Hepatocyte (in vitro differentiated cells): ENCODE results near the gene PCBP3. TPM values are rescaled to one million over a fixed set of nuclear protein-coding genes. Genes with fewer than 3 reads are reported as not detected.

Source experiments
- DNase-seq: peaks from one replicate; pipeline ENCODE4 v3.0.0-alpha.2; 2016; ENCODE audit warnings: low spot score
- H2AFZ ChIP-seq: fragments of 200-600 bp; sonication (generic); 2 replicates; pipeline ENCODE4 v1.6.0; 2016; ENCODE audit warnings: antibody characterized with exemption, mild to moderate bottlenecking
- H3K27ac ChIP-seq: fragments of 200-600 bp; sonication (generic); 2 replicates; pipeline ENCODE4 v1.5.1; 2016; ENCODE audit warnings: mild to moderate bottlenecking
- H3K27me3 ChIP-seq: fragments of 200-600 bp; sonication (generic); 2 replicates; pipeline ENCODE4 v1.6.1; 2016
- H3K36me3 ChIP-seq: fragments of 200-600 bp; sonication (generic); replicated peaks from 2 replicates; pipeline ENCODE4 v1.5.1; 2016; ENCODE audit warnings: low read depth; ENCODE audit not compliant: insufficient read depth
- H3K4me1 ChIP-seq: fragments of 200-600 bp; sonication (generic); 2 replicates; pipeline ENCODE4 v1.5.1; 2016; ENCODE audit warnings: mild to moderate bottlenecking, moderate library complexity; ENCODE audit not compliant: insufficient read depth
- H3K4me2 ChIP-seq: fragments of 200-600 bp; sonication (generic); 2 replicates; pipeline ENCODE4 v1.6.0; 2016
- H3K4me3 ChIP-seq: fragments of 200-600 bp; sonication (generic); 2 replicates; pipeline ENCODE4 v1.5.1; 2016; ENCODE audit warnings: mild to moderate bottlenecking
- H3K79me2 ChIP-seq: fragments of 200-600 bp; sonication (generic); 2 replicates; pipeline ENCODE4 v1.6.0; 2017; ENCODE audit warnings: mild to moderate bottlenecking
- H3K9me2 ChIP-seq: fragments of 200-600 bp; sonication (generic); replicated peaks from 2 replicates; pipeline ENCODE4 v1.6.0; 2017; ENCODE audit warnings: mild to moderate bottlenecking; ENCODE audit not compliant: insufficient read depth
- H3K9me3 ChIP-seq: fragments of 200-600 bp; sonication (generic); 2 replicates; pipeline ENCODE4 v1.5.1; 2016; ENCODE audit warnings: low read depth, mild to moderate bottlenecking
- H4K20me1 ChIP-seq: fragments of 200-600 bp; sonication (generic); 2 replicates; pipeline ENCODE4 v1.6.0; 2016; ENCODE audit warnings: mild to moderate bottlenecking; ENCODE audit not compliant: insufficient read depth, poor library complexity, severe bottlenecking
- CTCF ChIP-seq: fragments of 200-600 bp; sonication (generic); IDR thresholded peaks from 2 replicates; pipeline ENCODE4 v1.5.1; 2016; ENCODE audit warnings: antibody characterized with exemption, mild to moderate bottlenecking; ENCODE audit not compliant: poor library complexity
- EZH2 ChIP-seq: fragments of 200-600 bp; sonication (generic); IDR thresholded peaks from 2 replicates; pipeline ENCODE4 v1.6.1; 2016; ENCODE audit warnings: antibody characterized with exemption, mild to moderate bottlenecking, borderline replicate concordance
- EZH2phosphoT487 ChIP-seq: fragments of 200-600 bp; sonication (generic); IDR thresholded peaks from one replicate; pipeline ENCODE4 v1.6.1; 2018; ENCODE audit warnings: antibody characterized with exemption, mild to moderate bottlenecking, low read depth, moderate library complexity; ENCODE audit not compliant: unreplicated experiment, severe bottlenecking
- WGBS: methylation state at CpG from one replicate; pipeline ENCODE4 v1.1.6; 2016; ENCODE audit warnings: low lambda C conversion rate; ENCODE audit errors: missing lambda C conversion rate; 5-methylcytosine and 5-hydroxymethylcytosine counted together
- polyA plus RNA-seq: library from polyadenylated mRNA; unstranded; fragments of >200 nt; fragmentation: Nextera tagmentation; extraction: Ambion mirVana; gene quantifications from 2 replicates; pipeline ENCODE4 v1.2.1, GENCODE V29; 2016
- total RNA-seq: library from RNA; depleted of rRNA; stranded (reverse); fragments of >200 nt; gene quantifications from 2 replicates; pipeline ENCODE4 v1.2.3, GENCODE V29; 2014

PCBP3 gene
- total and polyA plus RNA-seq, 2 experiments from 2014 or later = 3.1 to 8.8 TPM

GRCh38 chr21:45898781-45899180 lies 255.3 kb downstream of the PCBP3 start:
- Histone ChIP-seq H3K27ac (no peak overlapping the region), H3K4me1 (peaks cover 5% of the 10 kb centered on the region), H3K27me3 (no peaks in the 10 kb centered on the region), H3K36me3 (no peaks in the 10 kb centered on the region), H3K9me2 (no peaks in the 10 kb centered on the region), H4K20me1 (no peaks in the 10 kb centered on the region), H3K9me3 (no peaks in the 10 kb centered on the region), H2AFZ (no peak overlapping the region), H3K4me2 (no peak overlapping the region), H3K4me3 (no peak overlapping the region), H3K79me2 (no peaks in the 10 kb centered on the region)
- DNase-seq = no peak
- 86% methylated on average over 17 of the region's 24 CpGs for WGBS
- no peak for TF ChIP-seq CTCF
- TF ChIP-seq EZH2 = no peak
- TF ChIP-seq EZH2phosphoT487 = no peak

GRCh38 chr21:45899317-45900033 lies 255.9 kb downstream of the PCBP3 start:
- Histone ChIP-seq H3K9me3 (no peaks in the 10 kb centered on the region), H3K36me3 (no peaks in the 10 kb centered on the region), H3K4me2 (no peak overlapping the region), H3K79me2 (no peaks in the 10 kb centered on the region), H3K27me3 (no peaks in the 10 kb centered on the region), H3K4me3 (no peak overlapping the region), H3K27ac (no peak overlapping the region), H3K4me1 (no peaks in the 10 kb centered on the region), H3K9me2 (no peaks in the 10 kb centered on the region), H4K20me1 (no peaks in the 10 kb centered on the region), H2AFZ (no peak overlapping the region)
- 77% methylated on average over 17 of the region's 17 CpGs for WGBS
- no peak for DNase-seq
- no peak for TF ChIP-seq EZH2
- TF ChIP-seq EZH2phosphoT487 = no peak
- no peak for TF ChIP-seq CTCF

GRCh38 chr21:45900034-45900868 lies 256.7 kb downstream of the PCBP3 start:
- TF ChIP-seq CTCF (no peak), EZH2phosphoT487 (no peak), EZH2 (no peak)
- no peak overlapping the region for H3K4me3 ChIP-seq
- WGBS = 90% methylated on average over 26 of the region's 27 CpGs

More at GRCh38 chr21:45900034-45900868, 256.7 kb downstream of the PCBP3 start:
- Histone ChIP-seq H3K9me2 (no peaks in the 10 kb centered on the region), H3K9me3 (no peaks in the 10 kb centered on the region), H3K4me1 (no peaks in the 10 kb centered on the region), H2AFZ (no peak overlapping the region), H3K4me2 (no peak overlapping the region), H3K79me2 (no peaks in the 10 kb centered on the region), H4K20me1 (no peaks in the 10 kb centered on the region), H3K27ac (no peak overlapping the region), H3K27me3 (no peaks in the 10 kb centered on the region), H3K36me3 (no peaks in the 10 kb centered on the region)
- no peak for DNase-seq
